NCI-H2107 treated with DMSO at 0.1 percent for 48 hours (cell line): ENCODE data around the gene NNAT.

Source experiments
- DNase-seq: peaks from one replicate; lab custom pipeline; 2025; ENCODE audit not compliant: unreplicated experiment; lab: John Stamatoyannopoulos, UW

Gene NNAT

DNA sequence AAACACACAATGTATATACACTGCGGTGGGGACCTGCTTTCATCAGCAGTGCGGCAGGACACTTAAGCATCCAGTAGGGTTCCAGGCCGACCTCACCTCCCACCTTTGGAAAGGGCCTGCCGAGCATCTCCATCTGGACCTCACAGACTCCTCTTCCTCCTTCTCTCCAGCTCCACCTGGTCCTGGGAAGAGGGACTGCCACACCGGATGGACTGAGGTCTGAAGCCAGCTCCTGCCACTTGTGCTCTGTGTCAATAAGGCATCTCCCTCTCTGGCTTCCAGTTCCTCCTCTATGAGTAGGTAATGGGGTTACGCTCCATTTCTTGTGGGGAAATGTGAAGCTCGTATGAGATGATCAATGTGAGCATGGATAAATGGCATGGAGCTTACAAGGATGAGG, 19.1 kb upstream of the NNAT start:
- peak; percentile 62 for DNase-seq

GRCh38 chr20:37502654-37503053, 18.4 kb upstream of the NNAT start:
- no peak for DNase-seq

DNA sequence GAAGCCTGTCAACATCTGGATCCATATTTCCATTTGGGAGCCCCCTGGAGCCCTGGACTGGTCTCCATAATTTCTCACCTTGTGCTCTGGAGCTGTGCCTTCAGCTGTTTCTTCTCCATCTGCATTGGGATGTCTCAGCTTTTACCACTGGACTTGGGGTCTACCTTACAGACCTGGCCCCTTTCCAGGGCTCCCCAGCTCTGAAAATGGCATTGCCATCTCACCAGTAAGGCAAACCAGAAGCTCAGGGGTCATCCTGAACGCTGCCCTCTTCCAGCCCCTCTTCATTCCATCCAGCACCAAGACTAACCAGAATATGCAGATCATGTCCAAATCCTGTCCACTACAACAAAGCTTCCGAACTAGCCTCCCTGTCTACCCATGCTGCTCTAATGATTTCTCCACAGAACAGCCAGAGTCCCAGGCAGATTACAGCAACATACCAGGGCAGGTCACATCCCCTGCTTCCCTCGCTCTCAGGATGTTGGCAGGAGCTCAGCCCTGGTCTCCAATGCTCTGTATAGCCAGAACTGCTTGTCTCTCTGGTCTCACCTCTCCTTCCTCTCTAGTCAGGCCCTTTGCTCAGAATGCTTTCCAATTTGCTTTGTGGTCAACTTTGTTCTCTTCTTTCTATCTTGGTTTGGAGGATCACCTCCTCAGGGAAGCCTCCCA, 17.7 kb upstream of the NNAT start:
- DNase-seq = no peak

DNA sequence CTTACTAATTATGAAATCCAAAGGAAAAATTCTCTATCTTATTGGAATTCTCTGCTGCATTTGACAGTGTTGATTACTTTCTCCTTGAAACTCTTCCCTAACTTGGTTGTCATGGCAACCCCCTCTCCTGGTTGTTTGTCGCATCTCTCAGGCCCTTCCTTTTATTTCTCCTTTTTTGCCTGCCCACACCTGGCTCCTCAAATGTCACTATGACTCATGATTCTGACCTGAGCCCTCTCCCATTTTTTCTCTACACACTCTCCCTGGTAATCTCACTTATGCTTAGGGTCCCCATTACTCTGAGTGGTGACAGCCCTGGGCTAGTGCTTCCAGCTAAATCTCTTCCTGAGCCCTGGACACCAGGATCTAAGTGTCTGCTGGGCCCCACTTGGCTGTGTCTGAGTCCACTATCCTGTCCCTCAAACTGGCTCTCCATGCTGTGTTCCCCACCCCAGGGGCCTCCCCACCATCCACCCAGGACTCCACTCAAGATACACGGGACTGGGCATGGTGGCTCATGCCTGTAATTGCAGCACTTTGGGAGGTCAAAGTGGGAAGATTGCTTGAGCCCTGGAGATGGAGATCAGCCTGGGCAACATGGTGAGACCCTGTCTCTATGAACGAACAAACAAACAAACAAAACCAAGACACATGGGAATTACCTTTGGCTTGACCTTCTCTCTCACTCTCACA, 16.5 kb upstream of the NNAT start:
- no peak for DNase-seq

- DNase-seq = no peak
Observed at GRCh38 chr20:37505263-37506151, 15.5 kb upstream of the NNAT start.

DNA sequence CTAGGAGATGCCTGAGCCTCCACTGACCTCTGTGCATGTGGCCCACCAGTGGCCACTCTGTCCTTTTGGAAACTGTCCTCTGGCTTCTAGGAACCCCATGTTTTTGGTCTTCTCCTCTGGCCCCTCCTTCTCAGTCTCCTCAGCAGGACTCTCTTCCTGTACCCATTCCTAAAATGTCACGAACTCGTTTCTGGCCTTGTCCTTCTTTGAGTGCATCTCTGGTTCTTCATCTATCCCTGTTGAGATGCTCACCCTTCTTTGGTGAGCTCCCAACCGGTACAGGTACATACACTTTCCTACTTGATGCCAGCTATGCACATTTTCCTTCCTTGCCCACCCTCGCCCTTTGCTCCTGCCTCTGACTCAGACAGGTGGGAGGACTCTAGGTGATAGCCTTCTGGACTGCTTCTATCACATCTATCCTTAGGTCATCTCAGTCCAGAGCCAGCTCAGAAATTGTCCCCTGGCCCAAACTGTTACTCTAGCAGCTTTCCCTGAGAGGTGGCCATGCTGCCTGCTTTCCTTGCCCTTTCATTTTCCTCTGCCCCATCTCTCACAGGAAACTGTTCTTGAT, 14.8 kb upstream of the NNAT start:
- DNase-seq = no peak

DNA sequence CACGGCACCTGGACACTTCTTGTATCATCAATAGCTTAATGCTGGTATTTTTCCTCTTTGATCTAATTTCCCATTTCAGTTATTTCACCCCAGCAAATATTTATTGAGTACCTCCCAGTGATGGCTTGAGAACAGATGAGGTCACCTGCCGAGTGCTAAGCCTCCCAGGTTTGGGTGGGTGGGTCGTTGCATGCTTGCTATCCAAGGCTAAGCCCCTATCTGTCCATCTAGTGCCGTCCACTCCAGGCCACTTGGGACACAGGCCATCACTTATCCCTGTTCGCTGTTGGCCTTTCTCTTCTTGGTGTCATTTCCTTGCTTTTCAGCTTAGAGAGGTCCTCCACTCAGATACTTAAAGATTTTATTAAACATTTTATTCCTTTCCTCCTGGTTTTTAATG, 10.8 kb upstream of the NNAT start:
- no peak for DNase-seq

- no peak for DNase-seq
Observed at GRCh38 chr20:37511610-37512275, 9.3 kb upstream of the NNAT start.

DNA sequence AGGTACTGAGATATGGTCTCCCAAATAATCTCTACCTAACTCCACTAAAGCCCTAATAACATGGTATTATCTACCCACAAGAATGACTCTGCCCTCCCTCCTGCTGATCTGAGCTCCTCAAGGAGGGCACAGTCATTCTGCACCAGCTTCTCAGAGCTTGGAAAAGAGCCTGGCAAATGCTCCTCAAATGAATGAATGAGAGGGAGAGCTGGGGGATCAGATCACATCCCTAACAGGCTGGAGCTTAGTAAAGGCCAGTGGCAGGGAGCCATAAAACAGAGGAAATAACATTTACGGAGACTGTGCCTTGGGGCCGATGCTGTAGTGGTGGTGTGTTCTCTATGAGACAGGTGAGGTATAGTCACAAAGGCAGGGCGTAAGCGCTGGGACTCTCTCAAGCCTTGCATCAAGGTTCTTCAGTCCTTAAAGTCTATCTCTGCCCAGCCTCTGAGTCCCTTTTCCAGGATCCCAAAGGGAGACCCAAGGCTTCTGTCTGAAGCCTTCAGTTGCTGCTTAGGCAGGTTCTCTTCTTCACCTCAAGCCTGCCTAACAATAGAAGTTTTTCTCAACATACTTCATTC, 7.2 kb upstream of the NNAT start:
- DNase-seq = no peak

GRCh38 chr20:37515876-37516275, 5.2 kb upstream of the NNAT start:
- no peak for DNase-seq

DNA sequence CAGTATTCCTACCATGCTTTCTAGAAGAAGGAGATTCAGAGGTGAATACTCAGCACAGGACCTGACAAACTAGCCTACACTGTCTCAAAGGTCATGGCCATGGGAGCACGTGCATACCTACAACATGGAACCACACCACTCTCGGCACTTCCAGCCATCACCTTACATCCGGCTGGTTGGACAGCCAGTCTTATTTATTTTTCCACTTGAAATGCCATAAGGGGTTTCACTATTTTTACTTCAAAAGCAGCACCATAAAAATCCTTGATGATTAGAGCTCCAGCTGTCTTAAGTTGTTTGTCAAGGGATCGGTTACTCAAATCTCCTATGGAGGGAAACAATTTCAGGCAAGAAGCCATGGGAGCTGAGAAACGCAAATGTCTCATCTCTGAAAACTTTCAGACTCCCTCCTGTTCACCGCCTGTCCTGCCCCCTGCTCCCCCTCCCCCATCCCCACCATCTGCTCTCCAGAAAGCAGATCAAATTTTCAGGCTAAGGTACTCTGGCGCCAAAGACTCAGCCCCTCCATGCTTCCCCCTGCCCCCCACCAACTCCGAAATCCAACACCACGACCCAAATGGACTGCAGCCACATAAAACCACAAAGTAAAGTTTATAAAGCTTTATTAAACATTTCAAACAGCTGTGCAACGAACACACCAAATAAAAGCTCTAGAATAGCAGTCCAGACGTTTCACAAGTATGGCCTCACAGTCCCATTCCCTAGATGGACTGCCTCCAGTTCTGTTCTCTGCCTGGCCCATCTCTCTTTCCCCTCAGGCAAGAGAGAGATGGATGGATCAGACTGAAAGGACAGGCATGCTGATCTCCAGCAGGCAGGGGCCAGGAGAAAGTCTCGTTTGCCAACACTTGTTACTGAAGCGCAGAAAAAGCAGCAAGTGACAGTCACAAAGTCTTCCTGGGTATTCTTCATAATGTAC, 4.0 kb upstream of the NNAT start:
- peak; percentile 73 for DNase-seq

DNA sequence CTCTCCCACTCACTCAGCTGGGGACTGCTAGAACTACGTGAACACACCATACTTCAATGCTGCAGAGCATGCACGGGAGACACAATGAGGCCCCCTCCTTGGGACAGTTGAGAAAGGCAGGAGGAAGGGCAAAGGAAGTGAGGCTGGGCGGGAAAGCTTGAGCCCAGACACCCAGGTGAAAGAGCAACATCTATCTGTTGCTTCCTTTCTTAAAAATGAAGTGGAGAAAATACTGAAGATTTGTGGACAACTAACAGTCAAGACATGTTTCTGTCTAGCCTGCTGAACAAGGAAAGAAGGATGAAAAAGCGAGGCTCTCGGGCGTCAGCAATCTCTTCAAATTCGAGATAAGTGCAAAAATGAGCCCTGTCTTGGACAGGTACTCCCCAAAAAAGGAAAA, 3.0 kb upstream of the NNAT start:
- no peak for DNase-seq

- no peak for DNase-seq
Observed at GRCh38 chr20:37518606-37519507, 2.2 kb upstream of the NNAT start.

DNA sequence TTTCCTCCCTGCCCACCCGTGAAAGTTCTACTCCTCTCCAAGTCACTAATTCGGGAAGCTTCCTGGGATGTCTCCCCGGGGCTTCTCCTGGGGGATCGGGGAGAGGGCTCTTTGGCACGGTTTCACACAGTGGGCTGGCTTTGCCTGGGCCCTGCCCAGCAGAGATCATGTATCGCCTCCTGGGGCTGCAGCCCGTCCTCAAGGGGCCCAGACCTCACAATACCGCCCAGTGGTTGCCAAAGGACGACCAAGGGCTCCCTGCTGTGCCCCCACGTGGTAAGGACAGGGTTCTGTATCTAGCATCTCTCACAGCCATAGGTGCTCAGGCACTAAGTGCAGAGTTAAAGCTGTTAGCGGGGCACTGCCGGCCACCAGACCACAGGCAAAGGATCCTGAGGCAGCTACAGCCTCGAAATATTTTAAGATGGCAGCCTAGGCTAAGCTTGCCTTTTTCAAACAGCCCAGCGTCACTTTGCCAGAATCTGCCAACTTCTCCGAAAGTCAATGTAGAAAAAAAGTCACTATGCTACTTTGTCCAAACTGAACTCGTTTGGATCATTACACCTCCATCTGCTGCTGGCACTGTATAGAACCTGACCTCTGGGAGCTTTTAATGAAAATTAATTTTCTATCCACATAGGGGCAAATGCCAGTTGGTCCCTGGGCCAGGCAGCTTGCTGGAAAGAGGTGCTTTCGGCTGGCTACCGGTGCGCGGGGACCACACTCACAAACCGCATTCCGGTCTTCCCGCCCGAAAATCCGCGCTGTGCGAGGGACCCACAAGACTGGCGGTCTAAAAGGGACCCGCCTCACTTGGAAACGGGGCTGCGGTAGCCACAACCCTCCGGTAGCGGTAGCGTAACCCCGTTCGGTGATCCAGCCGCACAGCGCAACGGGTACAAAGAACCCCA, 1.3 kb upstream of the NNAT start:
- peak; percentile 79 for DNase-seq

- DNase-seq = no peak
Observed at GRCh38 chr20:37520419-37520955, 563 bp upstream of the NNAT start.

DNA sequence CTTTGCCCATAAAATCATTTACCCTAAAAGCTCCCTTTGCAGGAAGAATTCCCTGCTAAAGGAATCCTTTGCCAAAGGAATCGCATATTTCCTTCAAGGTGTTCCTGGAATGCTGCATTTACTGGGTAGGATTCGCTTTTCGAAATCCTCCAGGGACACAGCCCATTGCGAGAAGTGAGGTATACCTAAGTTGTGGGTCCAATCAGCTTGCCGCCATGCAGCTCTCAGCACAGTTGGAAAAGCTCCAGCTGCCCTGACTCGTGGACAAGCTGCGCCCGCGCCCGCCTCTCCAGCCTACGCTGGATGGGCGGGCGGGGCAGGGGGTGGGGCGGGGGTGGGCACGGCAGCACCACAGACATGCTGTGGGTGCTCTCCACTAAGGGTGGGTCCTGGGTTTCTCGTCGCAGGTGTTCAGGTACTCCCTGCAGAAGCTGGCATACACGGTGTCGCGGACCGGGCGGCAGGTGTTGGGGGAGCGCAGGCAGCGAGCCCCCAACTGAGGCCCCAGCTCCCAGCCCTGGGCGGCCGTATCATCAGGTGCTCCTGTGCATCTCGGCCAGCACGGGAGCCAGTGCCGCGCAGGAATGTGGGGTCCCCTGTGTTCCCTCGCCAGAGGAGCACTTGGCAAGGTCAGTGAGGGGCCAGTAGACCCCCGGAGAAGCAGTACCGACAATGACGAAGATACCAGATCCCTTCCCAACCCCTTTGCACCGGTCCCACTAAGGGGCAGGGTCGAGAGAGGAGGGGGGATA, 1.4 kb downstream of the NNAT start:
- DNase-seq = peak; percentile 47

- no peak for DNase-seq
Observed at GRCh38 chr20:37523012-37523391, 2.0 kb downstream of the NNAT start.
